Neuronal stem cell (in vitro differentiated cells): ENCODE results near the gene JAK2.
"Not testable (repeated sequence)": the region's sequence is repeated elsewhere in the genome, so short reads cannot be mapped to it uniquely, and the experiment has no call there.

Experiments used
- DNase-seq: peaks from one replicate; pipeline ENCODE4 v3.0.0-alpha.2; 2013; ENCODE audit warnings: low spot score
- H2AFZ ChIP-seq: one replicate; pipeline ENCODE4 v1.6.1; 2013; ENCODE audit warnings: mild to moderate bottlenecking, low read length, inconsistent platforms
- H2AK5ac ChIP-seq: 2 replicates; pipeline ENCODE4 v1.6.1; 2013; ENCODE audit warnings: low read depth, mild to moderate bottlenecking, inconsistent platforms, low read length, moderate library complexity, mixed read lengths
- H2BK120ac ChIP-seq: 2 replicates; pipeline ENCODE4 v1.6.1; 2013; ENCODE audit warnings: low read depth, mild to moderate bottlenecking, inconsistent platforms, low read length, moderate library complexity, mixed read lengths
- H2BK12ac ChIP-seq: one replicate; pipeline ENCODE4 v1.6.1; 2013; ENCODE audit warnings: low read length, inconsistent platforms
- H2BK15ac ChIP-seq: 2 replicates; pipeline ENCODE4 v1.6.1; 2013; ENCODE audit warnings: mild to moderate bottlenecking, low read length, inconsistent platforms, mixed read lengths
- H2BK5ac ChIP-seq: one replicate; pipeline ENCODE4 v1.6.1; 2013; ENCODE audit warnings: inconsistent platforms, mild to moderate bottlenecking, low read length, moderate library complexity
- H3K14ac ChIP-seq: one replicate; pipeline ENCODE4 v1.6.1; 2013; ENCODE audit warnings: low read length, inconsistent platforms
- H3K18ac ChIP-seq: 2 replicates; pipeline ENCODE4 v1.6.1; 2013; ENCODE audit warnings: low read length, inconsistent platforms
- H3K23ac ChIP-seq: 2 replicates; pipeline ENCODE4 v1.6.1; 2013; ENCODE audit warnings: low read depth, mild to moderate bottlenecking, mixed read lengths, low read length, inconsistent platforms; ENCODE audit not compliant: poor library complexity
- H3K27ac ChIP-seq: replicated peaks from 3 replicates; pipeline ENCODE4 v1.5.1; 2013; ENCODE audit warnings: low read length, inconsistent platforms
- H3K27me3 ChIP-seq, 3 experiments: 2 replicates each; pipeline ENCODE4 v1.6.1; 2013; ENCODE audit warnings: low read length in 3 of 3, mild to moderate bottlenecking in 2 of 3, inconsistent platforms in 1 of 3, low read depth in 1 of 3, mixed read lengths in 1 of 3, moderate library complexity in 1 of 3; ENCODE audit not compliant: control insufficient read depth in 3 of 3, insufficient read depth in 3 of 3
- H3K36me3 ChIP-seq, 2 donors: replicated peaks in 1 of 2; 2 replicates each; pipeline ENCODE4 v1.6.1; 2013; ENCODE audit warnings: low read length in 2 of 2; ENCODE audit not compliant: control insufficient read depth in 2 of 2, insufficient read depth in 2 of 2
- H3K4ac ChIP-seq: 2 replicates; pipeline ENCODE4 v1.6.1; 2013; ENCODE audit warnings: inconsistent platforms, mild to moderate bottlenecking, low read length, moderate library complexity
- H3K4me1 ChIP-seq, 2 donors: 1 replicate in 1 of 2; 2 replicates in 1 of 2; pipeline ENCODE4 v1.6.1; 2013; ENCODE audit warnings: low read length in 2 of 2, low read depth in 1 of 2; ENCODE audit not compliant: control insufficient read depth in 2 of 2, insufficient read depth in 1 of 2
- H3K4me2 ChIP-seq: one replicate; pipeline ENCODE4 v1.6.1; 2013; ENCODE audit warnings: mild to moderate bottlenecking, low read length, inconsistent platforms; ENCODE audit not compliant: insufficient read depth, poor library complexity, severe bottlenecking
- H3K4me3 ChIP-seq, 2 donors: 2 replicates each; pipeline ENCODE4 v1.5.1; 2013; ENCODE audit warnings: low read length in 2 of 2, mild to moderate bottlenecking in 2 of 2, inconsistent platforms in 1 of 2, moderate library complexity in 1 of 2
- H3K79me1 ChIP-seq: one replicate; pipeline ENCODE4 v1.6.1; 2013; ENCODE audit warnings: low read depth, mild to moderate bottlenecking, inconsistent platforms, low read length, moderate library complexity
- H3K9ac ChIP-seq: one replicate; pipeline ENCODE4 v1.6.1; 2013; ENCODE audit warnings: mild to moderate bottlenecking, low read depth, low read length, inconsistent platforms; ENCODE audit not compliant: poor library complexity
- H3K9me3 ChIP-seq, 2 donors: replicated peaks in 1 of 2; 2 replicates each; pipeline versions ENCODE3 to v1.6.1; 2013; ENCODE audit warnings: low read length in 2 of 2, mild to moderate bottlenecking in 2 of 2, inconsistent platforms in 1 of 2, low read depth in 1 of 2, mixed read lengths in 1 of 2, moderate library complexity in 1 of 2; ENCODE audit not compliant: control insufficient read depth in 2 of 2, insufficient read depth in 1 of 2
- H4K8ac ChIP-seq: one replicate; pipeline ENCODE4 v1.6.1; 2013; ENCODE audit warnings: low read depth, mild to moderate bottlenecking, inconsistent platforms, low read length, moderate library complexity
- H4K91ac ChIP-seq: one replicate; pipeline ENCODE4 v1.6.1; 2013; ENCODE audit warnings: low read length, low read depth, mild to moderate bottlenecking, inconsistent platforms; ENCODE audit not compliant: poor library complexity
- WGBS, 2 donors: extraction: QIAGEN DNeasy Blood & Tissue Kit; methylation state at CpG; one replicate each; pipeline ENCODE4 v1.1.7; 2013; ENCODE audit warnings: missing lambda C conversion rate in 2 of 2, mixed read lengths in 1 of 2; ENCODE audit not compliant: insufficient read length in 2 of 2, insufficient replicate concordance in 1 of 2; ENCODE audit errors: extremely low coverage in 2 of 2; 5-methylcytosine and 5-hydroxymethylcytosine counted together

JAK2 gene

GRCh38 chr9:5013374-5013773 lies 28.3 kb downstream of the JAK2 start:
- no peak overlapping the region for H3K4me2 ChIP-seq
- no peak overlapping the region for H4K91ac ChIP-seq
- H3K23ac ChIP-seq = no peak overlapping the region
- no peak overlapping the region for H2BK15ac ChIP-seq
- no peak overlapping the region for H3K27ac ChIP-seq
- no peaks in the 10 kb centered on the region for H3K36me3 ChIP-seq
- DNase-seq = no peak
- H2AFZ ChIP-seq = no peak overlapping the region
- H4K8ac ChIP-seq = no peak overlapping the region
- H3K9me3 ChIP-seq = no peaks in the 10 kb centered on the region
- H3K9ac ChIP-seq = no peak overlapping the region
- no peak overlapping the region for H2BK5ac ChIP-seq
- no peak overlapping the region for H2BK12ac ChIP-seq
- H3K4ac ChIP-seq = no peak overlapping the region
- no peak overlapping the region for H2AK5ac ChIP-seq
- H3K4me3 ChIP-seq = no peak overlapping the region
- no peaks in the 10 kb centered on the region for H3K79me1 ChIP-seq
- H3K18ac ChIP-seq = no peak overlapping the region
- H3K14ac ChIP-seq = no peak overlapping the region
- H2BK120ac ChIP-seq = no peak overlapping the region
- no peaks in the 10 kb centered on the region for H3K27me3 ChIP-seq
- no peaks in the 10 kb centered on the region for H3K4me1 ChIP-seq

- Histone ChIP-seq H3K23ac (no peak overlapping the region), H3K4me1 (no peaks in the 10 kb centered on the region), H3K18ac (no peak overlapping the region), H3K27me3 (no peaks in the 10 kb centered on the region), H2BK5ac (no peak overlapping the region), H2AK5ac (no peak overlapping the region), H2BK12ac (no peak overlapping the region), H3K4ac (no peak overlapping the region), H3K4me3 (no peak overlapping the region), H4K91ac (no peak overlapping the region), H3K36me3 (no peaks in the 10 kb centered on the region), H2BK15ac (no peak overlapping the region), H3K4me2 (no peak overlapping the region), H4K8ac (no peak overlapping the region), H3K14ac (no peak overlapping the region), H3K9me3 (peaks cover 0 to 5% of the 10 kb centered on the region in 2 donors), H3K79me1 (peaks cover 3% of the 10 kb centered on the region), H2AFZ (no peak overlapping the region), H3K27ac (no peak overlapping the region), H2BK120ac (no peak overlapping the region), H3K9ac (no peak overlapping the region)
- DNase-seq = no peak
- no CpG with 5 or more reads among the region's 5 CpGs for WGBS, 2 donors
Observed at GRCh38 chr9:5015934-5016333, 30.9 kb downstream of the JAK2 start.

- Histone ChIP-seq H3K79me1 (peaks cover 3% of the 10 kb centered on the region), H3K18ac (no peak overlapping the region), H2BK5ac (no peak overlapping the region), H4K91ac (no peak overlapping the region), H3K14ac (no peak overlapping the region), H3K9me3 (peaks cover 3% of the 10 kb centered on the region in 2 donors), H2BK12ac (no peak overlapping the region), H3K27ac (no peak overlapping the region), H3K27me3 (no peaks in the 10 kb centered on the region), H2BK15ac (no peak overlapping the region), H3K9ac (no peak overlapping the region), H3K4me2 (no peak overlapping the region), H3K4me3 (no peak overlapping the region), H3K23ac (no peak overlapping the region), H3K4me1 (no peaks in the 10 kb centered on the region), H3K36me3 (peaks cover 0 to 3% of the 10 kb centered on the region in 2 donors), H2BK120ac (no peak overlapping the region), H2AFZ (no peak overlapping the region), H2AK5ac (no peak overlapping the region), H3K4ac (no peak overlapping the region), H4K8ac (no peak overlapping the region)
- DNase-seq = no peak
- WGBS, 2 donors = no CpG with 5 or more reads among the region's 3 CpGs
Observed at GRCh38 chr9:5025416-5025815, 40.3 kb downstream of the JAK2 start.

GRCh38 chr9:5031941-5032340 lies 46.9 kb downstream of the JAK2 start:
- not testable (repeated sequence) for H3K4ac ChIP-seq, H2AK5ac ChIP-seq, H4K91ac ChIP-seq, H2BK120ac ChIP-seq, H3K4me2 ChIP-seq, H2BK12ac ChIP-seq, H2AFZ ChIP-seq, H3K9ac ChIP-seq, H3K4me3 ChIP-seq, H2BK5ac ChIP-seq, H4K8ac ChIP-seq, H2BK15ac ChIP-seq, H3K27ac ChIP-seq, H3K27me3 ChIP-seq, H3K36me3 ChIP-seq, H3K9me3 ChIP-seq, DNase-seq, H3K4me1 ChIP-seq, H3K23ac ChIP-seq, H3K79me1 ChIP-seq, H3K14ac ChIP-seq, H3K18ac ChIP-seq
- WGBS, 2 donors = no CpG with 5 or more reads among the region's 19 CpGs
